Suprapubic skin (tissue), 4 donors: Measurements from ENCODE around the gene LPAR1. TPM values are rescaled to one million over a fixed set of nuclear protein-coding genes. Genes with fewer than 3 reads are reported as not detected.
A peak's percentile ranks its signal among the peaks of the same experiment; 100 is the strongest.
"Not testable (repeated sequence)": the region's sequence is repeated elsewhere in the genome, so short reads cannot be mapped to it uniquely, and the experiment has no call there.

Source experiments
- DNase-seq, 2 donors: peaks; one replicate each; pipeline ENCODE4 v3.0.0-alpha.2; 2019; ENCODE audit warnings: low spot score in 2 of 2
- H3K27ac ChIP-seq: fragments of 200-600 bp; sonication (generic); one replicate; pipeline ENCODE4 v1.5.1; 2019
- H3K27me3 ChIP-seq: fragments of 200-600 bp; sonication (generic); one replicate; pipeline ENCODE4 v1.5.1; 2019
- H3K36me3 ChIP-seq: fragments of 200-600 bp; sonication (generic); one replicate; pipeline ENCODE4 v1.5.1; 2019
- H3K4me1 ChIP-seq: fragments of 200-600 bp; sonication (generic); one replicate; pipeline ENCODE4 v1.5.1; 2019
- H3K4me3 ChIP-seq: fragments of 200-600 bp; sonication (generic); one replicate; pipeline ENCODE4 v1.5.1; 2019; ENCODE audit warnings: mild to moderate bottlenecking
- H3K9me3 ChIP-seq: fragments of 200-600 bp; sonication (generic); one replicate; pipeline ENCODE4 v1.5.1; 2019
- EP300 ChIP-seq: sonication (generic); formaldehyde crosslinking; IDR thresholded peaks from one replicate; pipeline ENCODE4 v1.6.1; 2017; ENCODE audit warnings: antibody characterized with exemption
- POLR2A ChIP-seq, 2 donors: fragments of 450-650 bp; IDR thresholded peaks; one replicate each; pipeline ENCODE4 v1.6.1; 2017; ENCODE audit warnings: antibody characterized with exemption in 2 of 2, mild to moderate bottlenecking in 2 of 2, moderate library complexity in 2 of 2
- POLR2AphosphoS5 ChIP-seq, 3 donors: sonication (generic); formaldehyde crosslinking; IDR thresholded peaks; one replicate each; pipeline ENCODE4 v1.6.1; 2017; ENCODE audit warnings: antibody characterized with exemption in 3 of 3
- WGBS: methylation state at CpG from one replicate; pipeline ENCODE4 v1.1.5; 2018; 5-methylcytosine and 5-hydroxymethylcytosine counted together
- total RNA-seq, 4 donors: library from RNA; depleted of rRNA; stranded (reverse); fragments of >200 nt; gene quantifications; one replicate each; pipeline ENCODE4 v1.1.0, GENCODE V29; 2016
- TF ChIP-seq, protein P1 (sequence below), 2 donors: fragments of 200-600 bp in 1 of 2; fragments of 450-650 bp in 1 of 2; sonication (generic) in 1 of 2; IDR thresholded peaks; one replicate each; pipeline ENCODE4 v1.5.1; 2016 to 2019; ENCODE audit warnings: antibody characterized with exemption in 2 of 2, mild to moderate bottlenecking in 1 of 2, moderate library complexity in 1 of 2

The LPAR1 gene
- total RNA-seq, 4 donors from 2014 or later, result 16.2 to 65.8 (median 23.5) TPM

DNA sequence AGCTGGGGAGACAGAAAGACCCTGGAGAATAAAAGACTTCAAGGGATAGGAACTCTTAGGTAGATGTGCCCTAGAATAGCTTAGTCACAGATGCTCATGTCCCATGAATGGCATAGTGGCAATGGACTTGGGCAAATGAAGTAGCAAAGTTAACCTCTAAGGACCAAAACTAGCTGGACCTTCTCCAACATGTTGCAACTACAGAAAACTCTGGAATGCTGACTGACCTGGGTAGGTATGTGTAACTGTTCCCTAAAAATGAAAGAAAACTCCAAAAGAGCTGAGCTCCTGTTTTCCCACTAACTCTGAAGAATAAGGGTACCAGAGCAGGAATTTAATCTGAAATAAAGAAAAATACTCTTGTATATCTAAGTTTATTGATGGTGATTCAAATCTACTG, 12.5 kb upstream of the LPAR1 start:
- no peak for DNase-seq
- Histone ChIP-seq H3K9me3 (no peaks in the 10 kb centered on the region), H3K4me3 (no peak overlapping the region), H3K27me3 (no peaks in the 10 kb centered on the region), H3K27ac (no peak overlapping the region), H3K4me1 (no peaks in the 10 kb centered on the region), H3K36me3 (no peaks in the 10 kb centered on the region)
- no peak for TF ChIP-seq POLR2AphosphoS5 (IDR thresholded peaks at IDR 0.05)
- TF ChIP-seq POLR2A (IDR thresholded peaks at IDR 0.05), result no peak
- TF ChIP-seq, protein P1, sequence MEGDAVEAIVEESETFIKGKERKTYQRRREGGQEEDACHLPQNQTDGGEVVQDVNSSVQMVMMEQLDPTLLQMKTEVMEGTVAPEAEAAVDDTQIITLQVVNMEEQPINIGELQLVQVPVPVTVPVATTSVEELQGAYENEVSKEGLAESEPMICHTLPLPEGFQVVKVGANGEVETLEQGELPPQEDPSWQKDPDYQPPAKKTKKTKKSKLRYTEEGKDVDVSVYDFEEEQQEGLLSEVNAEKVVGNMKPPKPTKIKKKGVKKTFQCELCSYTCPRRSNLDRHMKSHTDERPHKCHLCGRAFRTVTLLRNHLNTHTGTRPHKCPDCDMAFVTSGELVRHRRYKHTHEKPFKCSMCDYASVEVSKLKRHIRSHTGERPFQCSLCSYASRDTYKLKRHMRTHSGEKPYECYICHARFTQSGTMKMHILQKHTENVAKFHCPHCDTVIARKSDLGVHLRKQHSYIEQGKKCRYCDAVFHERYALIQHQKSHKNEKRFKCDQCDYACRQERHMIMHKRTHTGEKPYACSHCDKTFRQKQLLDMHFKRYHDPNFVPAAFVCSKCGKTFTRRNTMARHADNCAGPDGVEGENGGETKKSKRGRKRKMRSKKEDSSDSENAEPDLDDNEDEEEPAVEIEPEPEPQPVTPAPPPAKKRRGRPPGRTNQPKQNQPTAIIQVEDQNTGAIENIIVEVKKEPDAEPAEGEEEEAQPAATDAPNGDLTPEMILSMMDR (IDR thresholded peaks at IDR 0.05), result no peak
- no peak for TF ChIP-seq EP300

DNA sequence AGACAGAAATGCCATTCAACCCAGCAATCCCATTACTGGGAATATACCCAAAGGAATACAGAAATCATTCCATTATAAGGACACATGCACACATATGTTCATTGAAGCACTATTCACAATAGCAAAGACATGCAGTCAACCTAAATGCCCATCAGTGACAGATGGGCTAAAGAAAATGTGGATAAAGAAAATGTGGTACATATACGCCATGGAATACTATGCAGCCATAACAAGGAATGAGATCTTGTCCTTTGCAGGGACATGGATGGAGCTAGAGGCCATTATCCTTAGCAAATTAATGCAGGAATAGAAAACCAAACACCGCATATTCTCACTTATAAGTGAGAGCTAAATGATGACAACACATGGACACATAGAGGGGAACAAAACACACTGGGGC, 9.0 kb upstream of the LPAR1 start:
- H3K9me3 ChIP-seq, H3K4me1 ChIP-seq, H3K36me3 ChIP-seq, H3K27ac ChIP-seq, DNase-seq, H3K4me3 ChIP-seq, H3K27me3 ChIP-seq: not testable (repeated sequence)
- WGBS, result 89% methylated on average over 2 of the region's 2 CpGs

DNA sequence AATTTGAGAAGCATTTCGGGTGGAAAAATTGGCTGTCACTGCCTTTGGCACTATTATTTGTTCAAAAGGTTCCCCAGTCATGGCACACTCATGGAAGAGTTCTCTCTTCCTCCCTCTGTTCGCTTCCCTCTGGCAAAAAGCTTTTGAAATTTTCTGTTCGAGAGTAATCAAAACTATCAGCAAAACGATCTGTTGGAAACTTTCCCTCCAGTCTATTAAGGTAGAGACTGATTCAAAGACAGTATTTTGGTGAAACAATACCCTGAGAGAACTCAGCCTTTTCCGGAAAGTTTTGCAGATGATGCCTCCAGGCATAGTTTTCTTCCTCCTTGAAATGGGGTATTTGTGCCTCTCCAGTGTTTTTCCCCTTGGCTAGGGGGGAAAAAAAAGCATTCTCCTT, 3.6 kb upstream of the LPAR1 start:
- no peaks in the 10 kb centered on the region for H3K9me3 ChIP-seq
- H3K4me3 ChIP-seq, result no peak overlapping the region
- H3K4me1 ChIP-seq, result peaks cover 39% of the 10 kb centered on the region
- no peak for TF ChIP-seq POLR2AphosphoS5 (IDR thresholded peaks at IDR 0.05)
- no peak for TF ChIP-seq POLR2A (IDR thresholded peaks at IDR 0.05)
- TF ChIP-seq, protein P1 (IDR thresholded peaks at IDR 0.05), result no peak
- no peak for TF ChIP-seq EP300
- no peak for DNase-seq
- no peaks in the 10 kb centered on the region for H3K27me3 ChIP-seq
- H3K36me3 ChIP-seq, result no peaks in the 10 kb centered on the region
- no peak overlapping the region for H3K27ac ChIP-seq
- WGBS, result 35% methylated on average over 5 of the region's 5 CpGs

DNA sequence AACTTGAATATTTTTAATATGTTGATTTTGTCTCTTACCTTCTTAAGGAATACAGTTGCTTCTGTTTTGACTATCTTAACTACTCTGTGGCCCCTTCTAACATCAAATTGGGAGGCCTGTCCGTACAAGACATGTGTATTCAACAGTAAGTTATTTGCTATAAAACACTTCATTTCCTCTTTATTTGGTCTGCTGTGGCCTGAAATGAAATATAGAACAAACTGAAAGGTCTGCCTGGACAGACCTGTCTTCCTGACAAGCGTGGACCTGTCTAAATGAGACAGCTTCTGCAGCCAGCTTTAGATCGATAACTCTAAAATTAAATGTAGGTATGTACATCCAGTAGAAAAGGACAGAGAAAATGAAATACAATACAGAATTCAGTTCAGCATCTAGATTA, 2.2 kb upstream of the LPAR1 start:
- Histone ChIP-seq H3K9me3 (no peaks in the 10 kb centered on the region), H3K27me3 (no peaks in the 10 kb centered on the region), H3K36me3 (no peaks in the 10 kb centered on the region), H3K4me3 (no peak overlapping the region), H3K27ac (no peak overlapping the region), H3K4me1 (peaks cover 44% of the 10 kb centered on the region)
- TF ChIP-seq POLR2A (IDR thresholded peaks at IDR 0.05) (no peak), POLR2AphosphoS5 (IDR thresholded peaks at IDR 0.05) (no peak), EP300 (no peak)
- TF ChIP-seq, protein P1 (IDR thresholded peaks at IDR 0.05), result no peak
- 67% methylated on average over 3 of the region's 3 CpGs for WGBS
- DNase-seq, result no peak

DNA sequence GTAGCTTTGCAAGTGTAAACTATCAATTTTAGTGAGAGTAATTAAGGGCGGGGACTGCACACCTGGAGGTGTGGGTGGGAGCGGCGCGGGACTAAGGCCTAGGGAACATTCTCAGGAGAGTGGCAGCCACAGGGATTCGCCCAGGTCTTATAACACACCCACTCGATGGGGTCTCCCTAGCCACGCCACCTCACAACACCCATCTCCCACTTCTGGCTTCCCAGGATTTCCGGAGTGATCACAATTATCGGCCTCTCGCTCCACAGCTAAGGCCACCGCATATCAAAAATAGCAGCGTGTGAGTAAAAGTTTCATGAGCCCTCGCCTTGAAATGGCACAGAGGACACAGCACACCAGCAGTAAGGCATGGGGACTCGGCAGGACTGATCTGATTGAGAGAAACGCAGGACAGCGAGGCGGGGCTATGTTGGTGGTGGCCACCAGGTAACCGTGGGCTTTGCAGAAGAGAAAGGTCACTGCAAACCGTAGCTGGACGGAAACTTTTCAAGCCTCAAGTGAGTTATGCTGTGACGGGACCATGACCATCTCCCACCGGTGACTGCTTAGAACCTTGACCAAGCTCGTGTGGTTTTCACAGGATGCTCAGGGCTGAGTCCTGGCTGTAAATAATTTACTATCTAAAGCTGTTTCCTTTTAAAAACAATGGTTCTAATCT, 1.1 kb upstream of the LPAR1 start:
- WGBS, result 41% methylated on average over 23 of the region's 23 CpGs

More for the DNA sequence above, 1.1 kb upstream of the LPAR1 start:
- H3K36me3 ChIP-seq, result no peaks in the 10 kb centered on the region
- no peaks in the 10 kb centered on the region for H3K9me3 ChIP-seq
- H3K27ac ChIP-seq, result peak overlapping the region; percentile 96
- no peaks in the 10 kb centered on the region for H3K27me3 ChIP-seq
- DNase-seq, result no peak
- H3K4me1 ChIP-seq, result peaks cover 44% of the 10 kb centered on the region
- TF ChIP-seq EP300 (no peak), POLR2A (IDR thresholded peaks at IDR 0.05) (no peak), POLR2AphosphoS5 (IDR thresholded peaks at IDR 0.05) (no peak)
- TF ChIP-seq, protein P1 (IDR thresholded peaks at IDR 0.05), result no peak
- peak overlapping the region; percentile 80 for H3K4me3 ChIP-seq
